ENCODE data around the gene FAM32A. TPM values are rescaled to one million over a fixed set of nuclear protein-coding genes. Genes with fewer than 3 reads are reported as not detected.

FAM32A gene
- total and polyA plus RNA-seq, 8 donors, result 14.8 to 48.6 (median 24.1) TPM

GRCh38 chr19:16184665-16185122 lies 516 bp upstream of the FAM32A start:
- FAIRE-seq (no peak), DNase-seq (no peak), ATAC-seq (no peak)
- Histone ChIP-seq H3K4me1 (peaks cover 0 to 9% (median 9%) of the 10 kb centered on the region in 3 donors), H3K9me3 (no peaks in the 10 kb centered on the region), H3K27me3 (peaks cover 0 to 6% (median 0%) of the 10 kb centered on the region in 4 donors), H3K27ac (no peak overlapping the region), H3K36me3 (peaks cover 0 to under 1% (median 0%) of the 10 kb centered on the region in 3 donors), H3K4me3 (peak overlapping the region; percentile 68 to 96 (median 90))
- 38 to 39% methylated on average over 18 of the region's 18 CpGs for WGBS, 2 donors
- TF ChIP-seq, protein P1, sequence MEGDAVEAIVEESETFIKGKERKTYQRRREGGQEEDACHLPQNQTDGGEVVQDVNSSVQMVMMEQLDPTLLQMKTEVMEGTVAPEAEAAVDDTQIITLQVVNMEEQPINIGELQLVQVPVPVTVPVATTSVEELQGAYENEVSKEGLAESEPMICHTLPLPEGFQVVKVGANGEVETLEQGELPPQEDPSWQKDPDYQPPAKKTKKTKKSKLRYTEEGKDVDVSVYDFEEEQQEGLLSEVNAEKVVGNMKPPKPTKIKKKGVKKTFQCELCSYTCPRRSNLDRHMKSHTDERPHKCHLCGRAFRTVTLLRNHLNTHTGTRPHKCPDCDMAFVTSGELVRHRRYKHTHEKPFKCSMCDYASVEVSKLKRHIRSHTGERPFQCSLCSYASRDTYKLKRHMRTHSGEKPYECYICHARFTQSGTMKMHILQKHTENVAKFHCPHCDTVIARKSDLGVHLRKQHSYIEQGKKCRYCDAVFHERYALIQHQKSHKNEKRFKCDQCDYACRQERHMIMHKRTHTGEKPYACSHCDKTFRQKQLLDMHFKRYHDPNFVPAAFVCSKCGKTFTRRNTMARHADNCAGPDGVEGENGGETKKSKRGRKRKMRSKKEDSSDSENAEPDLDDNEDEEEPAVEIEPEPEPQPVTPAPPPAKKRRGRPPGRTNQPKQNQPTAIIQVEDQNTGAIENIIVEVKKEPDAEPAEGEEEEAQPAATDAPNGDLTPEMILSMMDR (IDR thresholded peaks at IDR 0.05), result no peak
- intact Hi-C loops (cut with DNase I), result loop anchor here in 2 of 3 donors (5.0 kb wide), 2 partner anchors 142 to 147 kb away; no protein-coding TSS in a partner anchor

GRCh38 chr19:16185768-16186123 lies 536 bp downstream of the FAM32A start:
- no peak for FAIRE-seq
- peak in 3 of 4 donors; percentile 21 to 49 (median 44) for ATAC-seq
- H3K36me3 ChIP-seq, result peaks cover 0 to 11% (median 0%) of the 10 kb centered on the region in 3 donors
- no peaks in the 10 kb centered on the region for H3K9me3 ChIP-seq
- TF ChIP-seq, protein P1 (IDR thresholded peaks at IDR 0.05), result no peak
- peaks cover 0 to 6% (median 0%) of the 10 kb centered on the region in 4 donors for H3K27me3 ChIP-seq
- WGBS, 2 donors, result 0 to 1% methylated on average over 20 of the region's 20 CpGs
- peaks cover 0 to 9% (median 9%) of the 10 kb centered on the region in 3 donors for H3K4me1 ChIP-seq
- peak overlapping the region; percentile 68 to 96 (median 90) for H3K4me3 ChIP-seq
- intact Hi-C loops (cut with DNase I), result no loop called here
- peak in 3 of 6 donors; percentile 33 to 64 (median 34) for DNase-seq
- H3K27ac ChIP-seq, result peak overlapping the region in 3 of 4 donors; percentile 53 to 59 (median 57)

DNA sequence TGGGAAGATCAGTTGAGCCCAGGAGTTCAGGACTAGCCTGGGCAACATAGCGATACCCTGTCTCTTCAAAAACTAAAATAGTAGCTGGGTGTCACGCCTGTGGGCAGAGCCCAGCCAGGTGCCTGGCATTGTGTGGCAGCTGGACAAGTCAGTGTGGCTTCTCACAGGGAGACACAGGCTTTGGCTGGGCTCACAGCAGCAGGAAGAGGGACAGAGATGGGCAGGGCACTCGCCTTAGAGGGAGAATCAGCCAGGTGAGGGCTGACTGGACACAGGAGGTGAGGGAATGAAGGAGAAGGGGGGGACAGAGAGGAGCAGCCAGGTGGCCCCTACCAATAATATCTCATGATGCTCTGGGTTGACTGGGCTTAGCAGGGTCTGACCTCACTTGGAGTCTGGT lies 3.3 kb downstream of the FAM32A start:
- 83 to 88% methylated on average over 3 of the region's 3 CpGs for WGBS, 2 donors
- H3K4me1 ChIP-seq, result peaks cover 0 to 9% (median 9%) of the 10 kb centered on the region in 3 donors
- ATAC-seq (no peak), FAIRE-seq (no peak), DNase-seq (no peak)
- H3K27ac ChIP-seq, result no peak overlapping the region
- H3K9me3 ChIP-seq, result no peaks in the 10 kb centered on the region
- no peaks in the 10 kb centered on the region for H3K27me3 ChIP-seq
- no peak overlapping the region for H3K4me3 ChIP-seq
- peaks cover 0 to 29% (median 7%) of the 10 kb centered on the region in 3 donors for H3K36me3 ChIP-seq
- intact Hi-C loops (cut with DNase I), result no loop called here
- TF ChIP-seq, protein P1 (IDR thresholded peaks at IDR 0.05), result no peak

DNA sequence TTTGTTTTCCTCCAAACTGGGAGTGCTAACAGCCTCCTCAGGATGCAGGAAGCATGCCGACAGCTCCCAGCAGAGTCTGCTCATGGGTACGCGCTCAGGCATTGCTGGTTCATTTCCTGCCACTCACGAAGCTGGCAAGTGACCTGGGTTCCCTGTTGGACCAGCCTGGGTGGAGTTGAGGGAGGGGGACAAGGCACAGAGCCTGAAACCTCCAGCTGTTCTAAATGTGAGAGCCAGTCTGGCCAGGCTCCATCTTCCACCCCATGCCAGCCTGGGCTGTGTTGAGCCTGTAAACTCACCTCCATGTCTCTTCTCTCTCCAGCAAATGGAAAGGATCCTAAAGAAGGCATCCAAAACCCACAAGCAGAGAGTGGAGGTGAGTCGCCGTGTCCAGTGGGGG lies 5.0 kb downstream of the FAM32A start:
- Histone ChIP-seq H3K27me3 (no peaks in the 10 kb centered on the region), H3K9me3 (no peaks in the 10 kb centered on the region), H3K4me3 (no peak overlapping the region), H3K36me3 (peaks cover 0 to 29% (median 7%) of the 10 kb centered on the region in 3 donors), H3K4me1 (peaks cover 0 to 9% (median 9%) of the 10 kb centered on the region in 3 donors), H3K27ac (no peak overlapping the region)
- WGBS, 2 donors, result 86 to 88% methylated on average over 6 of the region's 6 CpGs
- intact Hi-C loops (cut with DNase I), result no loop called here
- no peak for DNase-seq
- ATAC-seq, result no peak
- no peak for FAIRE-seq
- TF ChIP-seq, protein P1 (IDR thresholded peaks at IDR 0.05), result no peak

DNA sequence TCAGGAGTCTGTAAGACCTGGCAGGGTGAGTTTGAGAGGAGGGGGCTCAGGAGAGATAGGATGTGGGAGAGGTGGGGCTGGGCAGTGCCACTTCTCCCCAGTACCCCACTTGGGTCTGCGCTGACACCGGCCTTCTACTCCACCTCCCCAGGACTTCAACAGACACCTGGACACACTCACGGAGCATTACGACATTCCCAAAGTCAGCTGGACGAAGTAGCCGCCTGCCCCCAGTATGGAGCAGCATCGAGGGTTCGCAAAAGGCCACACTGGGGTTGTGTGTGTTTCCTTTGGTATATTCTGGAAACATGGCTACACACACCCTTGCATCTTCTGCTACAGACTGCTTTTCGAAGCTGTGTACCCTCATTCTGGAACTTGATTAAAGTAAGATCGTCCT lies 5.5 kb downstream of the FAM32A start:
- peaks cover 0 to 29% (median 7%) of the 10 kb centered on the region in 3 donors for H3K36me3 ChIP-seq

More for the DNA sequence above, 5.5 kb downstream of the FAM32A start:
- DNase-seq (no peak), ATAC-seq (no peak), FAIRE-seq (no peak)
- intact Hi-C loops (cut with DNase I), result no loop called here
- TF ChIP-seq, protein P1 (IDR thresholded peaks at IDR 0.05), result no peak
- no peaks in the 10 kb centered on the region for H3K9me3 ChIP-seq
- 93 to 94% methylated on average over 9 to 10 of the region's 10 CpGs for WGBS, 2 donors
- no peak overlapping the region for H3K27ac ChIP-seq
- H3K27me3 ChIP-seq, result no peaks in the 10 kb centered on the region
- H3K4me3 ChIP-seq, result no peak overlapping the region
- peaks cover 0 to 9% (median 9%) of the 10 kb centered on the region in 3 donors for H3K4me1 ChIP-seq

Data from pancreas (tissue), 10 donors.